Gastroesophageal sphincter (tissue), 4 donors: ENCODE measurements around the gene SPINK4. TPM values are rescaled to one million over a fixed set of nuclear protein-coding genes. Genes with fewer than 3 reads are reported as not detected.

ENCODE experiments used
- ATAC-seq: fragments of 150-250 bp; one replicate; pipeline ENCODE4 v1.9.1; 2016; ENCODE audit warnings: mild to moderate bottlenecking, moderate library complexity
- H3K27ac ChIP-seq, 4 donors: fragments of 200-600 bp; sonication (generic) in 3 of 4; 1 replicate in 3 of 4; 2 replicates in 1 of 4; pipeline ENCODE4 v1.5.1; 2016 to 2019
- H3K27me3 ChIP-seq: fragments of 200-600 bp; sonication (generic); one replicate; pipeline ENCODE4 v1.5.1; 2019
- H3K36me3 ChIP-seq, 2 donors: fragments of 200-600 bp; sonication (generic); one replicate each; pipeline ENCODE4 v1.5.1; 2019; ENCODE audit warnings: control low read depth in 1 of 2
- H3K4me1 ChIP-seq, 3 donors: fragments of 200-600 bp; sonication (generic); 1 replicate in 2 of 3; 2 replicates in 1 of 3; pipeline ENCODE4 v1.5.1; 2016 to 2019; ENCODE audit warnings: control low read depth in 2 of 3
- H3K4me3 ChIP-seq, 2 donors: fragments of 200-600 bp; sonication (generic); one replicate each; pipeline ENCODE4 v1.5.1; 2019; ENCODE audit warnings: mild to moderate bottlenecking in 1 of 2, moderate library complexity in 1 of 2
- H3K9me3 ChIP-seq, 3 donors: fragments of 200-600 bp; sonication (generic); one replicate each; pipeline ENCODE4 v1.5.1; 2017 to 2019; ENCODE audit warnings: control low read depth in 2 of 3
- EP300 ChIP-seq: sonication (generic); formaldehyde crosslinking; IDR thresholded peaks from one replicate; pipeline ENCODE4 v1.6.1; 2017; ENCODE audit warnings: antibody characterized with exemption, mild to moderate bottlenecking
- POLR2A ChIP-seq, 2 donors: fragments of 450-650 bp; IDR thresholded peaks; one replicate each; pipeline ENCODE4 v1.6.1; 2017; ENCODE audit warnings: antibody characterized with exemption in 2 of 2, mild to moderate bottlenecking in 2 of 2, moderate library complexity in 1 of 2
- POLR2AphosphoS5 ChIP-seq: sonication (generic); formaldehyde crosslinking; IDR thresholded peaks from one replicate; pipeline ENCODE4 v1.6.1; 2017; ENCODE audit warnings: antibody characterized with exemption
- WGBS, 2 donors: methylation state at CpG; one replicate each; pipeline ENCODE4 v1.1.5; 2018; ENCODE audit warnings: low coverage in 1 of 2; 5-methylcytosine and 5-hydroxymethylcytosine counted together
- total RNA-seq, 4 donors: library from RNA; depleted of rRNA; stranded (reverse); fragments of >200 nt; gene quantifications; one replicate each; pipeline ENCODE4 v1.1.0, GENCODE V29; 2016
- TF ChIP-seq, protein P1 (sequence below), 4 experiments: fragments of 200-600 bp in 2 of 4; fragments of 450-650 bp in 2 of 4; sonication (generic) in 1 of 4; IDR thresholded peaks; one replicate each; pipeline ENCODE4 v1.5.1; 2017 to 2019; ENCODE audit warnings: antibody characterized with exemption in 4 of 4, mild to moderate bottlenecking in 2 of 4, moderate library complexity in 2 of 4

SPINK4 gene
- total RNA-seq, 4 donors from 2014 or later, result not detected

DNA sequence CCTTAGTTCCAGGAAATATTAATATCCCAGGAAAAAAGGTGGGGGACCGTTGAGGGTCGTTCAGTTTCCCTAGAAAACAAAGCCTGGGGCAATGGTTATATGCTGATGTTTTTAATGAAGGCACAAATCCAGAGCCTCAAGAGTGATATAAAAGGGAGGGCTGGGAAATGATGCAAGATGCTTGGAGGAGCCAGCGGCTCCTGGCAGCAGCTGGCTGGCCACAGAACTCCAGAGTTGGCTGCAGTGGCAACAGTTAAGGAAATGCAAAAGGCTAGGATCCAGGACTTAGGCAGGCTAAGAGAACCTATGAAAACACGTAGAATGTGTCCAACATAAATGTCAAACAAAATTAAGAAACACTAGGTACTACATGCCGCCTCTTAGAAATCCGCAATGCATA, 41.8 kb upstream of the SPINK4 start:
- 62 to 65% methylated on average over 6 of the region's 6 CpGs for WGBS, 2 donors
- no peaks in the 10 kb centered on the region for H3K9me3 ChIP-seq
- peak overlapping the region in 3 of 4 donors; percentile 36 to 60 (median 59) for H3K27ac ChIP-seq
- TF ChIP-seq POLR2A (IDR thresholded peaks at IDR 0.05) (no peak), EP300 (no peak), POLR2AphosphoS5 (peak; percentile 56)
- TF ChIP-seq, protein P1, sequence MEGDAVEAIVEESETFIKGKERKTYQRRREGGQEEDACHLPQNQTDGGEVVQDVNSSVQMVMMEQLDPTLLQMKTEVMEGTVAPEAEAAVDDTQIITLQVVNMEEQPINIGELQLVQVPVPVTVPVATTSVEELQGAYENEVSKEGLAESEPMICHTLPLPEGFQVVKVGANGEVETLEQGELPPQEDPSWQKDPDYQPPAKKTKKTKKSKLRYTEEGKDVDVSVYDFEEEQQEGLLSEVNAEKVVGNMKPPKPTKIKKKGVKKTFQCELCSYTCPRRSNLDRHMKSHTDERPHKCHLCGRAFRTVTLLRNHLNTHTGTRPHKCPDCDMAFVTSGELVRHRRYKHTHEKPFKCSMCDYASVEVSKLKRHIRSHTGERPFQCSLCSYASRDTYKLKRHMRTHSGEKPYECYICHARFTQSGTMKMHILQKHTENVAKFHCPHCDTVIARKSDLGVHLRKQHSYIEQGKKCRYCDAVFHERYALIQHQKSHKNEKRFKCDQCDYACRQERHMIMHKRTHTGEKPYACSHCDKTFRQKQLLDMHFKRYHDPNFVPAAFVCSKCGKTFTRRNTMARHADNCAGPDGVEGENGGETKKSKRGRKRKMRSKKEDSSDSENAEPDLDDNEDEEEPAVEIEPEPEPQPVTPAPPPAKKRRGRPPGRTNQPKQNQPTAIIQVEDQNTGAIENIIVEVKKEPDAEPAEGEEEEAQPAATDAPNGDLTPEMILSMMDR (IDR thresholded peaks at IDR 0.05), result no peak
- no peaks in the 10 kb centered on the region for H3K27me3 ChIP-seq
- H3K4me3 ChIP-seq, result no peak overlapping the region
- H3K4me1 ChIP-seq, result no peaks in the 10 kb centered on the region
- ATAC-seq, result peak; percentile 81
- no peaks in the 10 kb centered on the region for H3K36me3 ChIP-seq

DNA sequence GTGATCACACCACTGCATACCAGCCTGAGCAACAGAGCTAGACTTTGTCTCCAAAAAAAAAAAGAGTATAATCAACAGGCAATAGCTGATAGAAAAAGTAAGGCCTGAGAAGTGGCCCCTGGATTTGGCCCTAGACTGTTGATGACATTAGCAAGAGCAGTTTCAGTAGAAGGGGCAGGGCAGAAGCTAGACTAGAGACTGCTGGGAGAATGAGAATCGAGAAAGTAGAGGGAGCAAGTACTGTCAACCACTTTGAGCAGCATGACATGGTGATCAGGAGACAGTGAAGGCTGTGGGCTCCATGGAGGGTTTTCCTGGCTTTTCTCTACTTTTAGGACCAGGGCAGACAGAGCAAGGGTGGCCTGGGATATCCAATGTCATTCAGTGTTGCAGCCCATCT, 37.9 kb upstream of the SPINK4 start:
- Histone ChIP-seq H3K27ac (no peak overlapping the region), H3K27me3 (no peaks in the 10 kb centered on the region), H3K4me1 (no peaks in the 10 kb centered on the region), H3K9me3 (no peaks in the 10 kb centered on the region), H3K36me3 (no peaks in the 10 kb centered on the region), H3K4me3 (no peak overlapping the region)
- no peak for TF ChIP-seq EP300
- TF ChIP-seq POLR2AphosphoS5, result no peak
- TF ChIP-seq POLR2A (IDR thresholded peaks at IDR 0.05), result no peak
- TF ChIP-seq, protein P1 (IDR thresholded peaks at IDR 0.05), result no peak
- ATAC-seq, result no peak
- 89 to 100% methylated on average over 1 of the region's 1 CpG for WGBS, 2 donors

DNA sequence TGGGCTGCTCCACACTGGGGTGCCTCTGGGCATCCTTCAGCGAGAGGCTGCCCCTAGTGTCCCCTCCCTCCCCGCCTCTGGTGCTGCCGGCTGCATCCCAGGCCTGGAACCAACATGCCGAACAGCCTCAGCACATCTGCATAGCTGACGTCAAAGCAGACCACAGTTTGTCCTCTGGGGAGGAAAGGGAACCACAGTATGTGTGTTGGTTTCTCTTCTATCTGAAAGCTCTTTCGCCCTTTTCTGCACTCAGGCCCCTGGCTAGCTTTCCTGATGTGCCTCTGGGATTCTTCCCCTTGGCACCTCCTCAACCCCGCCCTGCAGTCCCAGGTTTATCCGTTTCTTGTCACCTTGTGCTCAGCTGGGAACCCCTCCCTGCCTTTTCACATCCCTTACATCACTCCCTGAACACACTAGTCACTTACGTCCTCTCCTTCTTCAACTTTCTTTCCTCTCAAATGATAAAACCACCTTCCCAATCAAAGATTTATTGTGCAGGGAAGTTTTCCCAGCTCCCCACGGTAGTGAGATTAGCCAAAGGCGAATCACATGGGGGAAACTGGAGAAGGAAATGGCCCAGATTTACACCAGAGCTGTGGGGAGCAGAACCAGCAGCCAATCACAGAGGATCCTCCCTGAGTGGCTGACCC, 37.3 kb upstream of the SPINK4 start:
- WGBS, 2 donors, result 26 to 55% methylated on average over 6 to 7 of the region's 11 CpGs
- no peaks in the 10 kb centered on the region for H3K27me3 ChIP-seq
- no peak overlapping the region for H3K4me3 ChIP-seq
- TF ChIP-seq, protein P1 (IDR thresholded peaks at IDR 0.05), result no peak
- TF ChIP-seq EP300 (no peak), POLR2A (IDR thresholded peaks at IDR 0.05) (no peak), POLR2AphosphoS5 (no peak)
- H3K36me3 ChIP-seq, result no peaks in the 10 kb centered on the region
- H3K9me3 ChIP-seq, result no peaks in the 10 kb centered on the region
- H3K27ac ChIP-seq, result peak overlapping the region in 2 of 4 donors; percentile 32 to 40
- ATAC-seq, result peak; percentile 64
- H3K4me1 ChIP-seq, result no peaks in the 10 kb centered on the region

DNA sequence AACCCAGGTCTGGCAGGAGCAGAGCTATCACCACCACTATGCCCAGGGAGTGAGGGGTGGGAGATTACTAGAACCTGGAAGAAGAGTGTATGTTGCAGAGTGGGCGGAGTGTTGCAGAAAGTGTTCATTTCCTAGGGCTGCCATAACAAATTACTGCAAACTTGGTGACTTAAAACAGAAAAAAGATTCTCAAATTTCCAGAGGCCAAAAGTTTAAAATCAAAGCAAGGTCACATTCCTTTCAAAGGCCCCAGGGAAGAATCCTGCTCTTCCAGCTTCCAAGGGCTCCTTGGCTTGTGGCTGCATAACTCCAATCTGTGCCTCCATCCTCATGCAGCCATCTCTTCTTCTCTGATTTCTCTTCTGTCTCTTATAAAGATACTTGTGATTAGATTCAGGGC, 30.6 kb upstream of the SPINK4 start:
- no peaks in the 10 kb centered on the region for H3K36me3 ChIP-seq
- no peak overlapping the region for H3K4me3 ChIP-seq
- H3K4me1 ChIP-seq, result no peaks in the 10 kb centered on the region
- no peak for ATAC-seq
- TF ChIP-seq POLR2AphosphoS5 (no peak), POLR2A (IDR thresholded peaks at IDR 0.05) (no peak), EP300 (no peak)
- TF ChIP-seq, protein P1 (IDR thresholded peaks at IDR 0.05), result no peak
- 94% methylated on average over 1 of the region's 1 CpG; no CpG with 5 or more reads in 1 of the 2 donors for WGBS, 2 donors
- H3K27me3 ChIP-seq, result no peaks in the 10 kb centered on the region
- no peaks in the 10 kb centered on the region for H3K9me3 ChIP-seq
- H3K27ac ChIP-seq, result no peak overlapping the region

DNA sequence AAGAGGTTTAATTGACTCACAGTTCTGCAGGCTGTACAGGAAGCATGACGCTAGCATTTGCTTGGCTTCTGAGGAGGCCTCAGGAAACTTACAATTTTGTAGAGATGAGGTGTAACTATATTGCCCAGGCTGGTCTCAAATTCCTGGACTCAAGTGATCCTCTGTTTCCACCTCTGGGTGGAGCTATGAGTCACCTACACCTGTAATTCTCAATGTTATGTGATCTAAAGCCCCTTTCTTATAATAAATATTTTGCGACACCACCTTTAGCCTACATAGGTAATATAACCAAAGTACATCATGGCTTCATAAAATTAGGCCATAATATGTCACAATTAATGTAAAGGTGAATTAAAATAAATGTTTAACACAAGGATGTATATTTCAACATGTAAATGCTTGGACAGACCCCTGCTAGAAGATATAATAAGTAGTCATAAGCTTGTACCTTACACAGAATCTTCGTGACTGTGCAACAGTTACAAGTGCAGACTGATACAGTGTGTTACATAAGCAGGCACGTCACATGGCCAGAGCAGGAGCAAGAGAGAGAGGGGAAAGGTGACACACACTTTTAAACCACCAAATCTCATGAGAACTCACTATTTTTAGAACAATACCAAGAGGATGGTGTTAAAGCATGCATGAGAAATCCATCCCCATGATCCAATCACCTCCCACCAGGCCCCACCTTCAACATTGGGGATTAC, 29.8 kb upstream of the SPINK4 start:
- H3K36me3 ChIP-seq, result no peaks in the 10 kb centered on the region
- H3K4me1 ChIP-seq, result no peaks in the 10 kb centered on the region
- no peaks in the 10 kb centered on the region for H3K27me3 ChIP-seq
- 91 to 100% methylated on average over 4 of the region's 4 CpGs for WGBS, 2 donors
- TF ChIP-seq, protein P1 (IDR thresholded peaks at IDR 0.05), result no peak
- TF ChIP-seq POLR2AphosphoS5 (no peak), POLR2A (IDR thresholded peaks at IDR 0.05) (no peak), EP300 (no peak)
- no peaks in the 10 kb centered on the region for H3K9me3 ChIP-seq
- H3K4me3 ChIP-seq, result no peak overlapping the region
- ATAC-seq, result no peak
- H3K27ac ChIP-seq, result no peak overlapping the region
